Hematopoietic multipotent progenitor cell treated with erythropoietin and hydrocortisone succinate and interleukin-3 and kit ligand, for 17 days (in vitro differentiated cells): ENCODE measurements around the gene RCN2.

Source experiments
- DNase-seq: peaks from one replicate; pipeline ENCODE4 v3.0.0-alpha.2; 2015; ENCODE audit warnings: low spot score

The RCN2 gene

DNA sequence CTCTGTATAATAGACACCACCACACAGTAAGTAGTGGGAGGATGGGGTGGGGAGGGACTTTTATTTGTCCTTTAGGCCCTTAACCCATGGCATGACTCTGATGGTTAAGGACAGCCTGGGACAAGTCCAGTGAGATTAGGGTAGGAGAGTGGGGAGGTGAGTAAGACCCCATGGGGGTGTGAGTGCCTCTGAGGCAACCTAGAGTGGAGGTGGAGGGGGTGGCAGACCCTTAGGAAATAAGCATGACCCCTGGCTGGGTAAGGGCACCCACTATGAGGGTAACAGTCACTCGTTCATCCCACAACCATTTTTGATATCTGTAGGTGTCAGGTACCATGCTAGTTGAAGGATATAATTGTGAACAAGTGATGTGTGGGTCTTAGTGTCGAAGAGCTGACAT lies 42.4 kb downstream of the RCN2 start:
- no peak for DNase-seq

DNA sequence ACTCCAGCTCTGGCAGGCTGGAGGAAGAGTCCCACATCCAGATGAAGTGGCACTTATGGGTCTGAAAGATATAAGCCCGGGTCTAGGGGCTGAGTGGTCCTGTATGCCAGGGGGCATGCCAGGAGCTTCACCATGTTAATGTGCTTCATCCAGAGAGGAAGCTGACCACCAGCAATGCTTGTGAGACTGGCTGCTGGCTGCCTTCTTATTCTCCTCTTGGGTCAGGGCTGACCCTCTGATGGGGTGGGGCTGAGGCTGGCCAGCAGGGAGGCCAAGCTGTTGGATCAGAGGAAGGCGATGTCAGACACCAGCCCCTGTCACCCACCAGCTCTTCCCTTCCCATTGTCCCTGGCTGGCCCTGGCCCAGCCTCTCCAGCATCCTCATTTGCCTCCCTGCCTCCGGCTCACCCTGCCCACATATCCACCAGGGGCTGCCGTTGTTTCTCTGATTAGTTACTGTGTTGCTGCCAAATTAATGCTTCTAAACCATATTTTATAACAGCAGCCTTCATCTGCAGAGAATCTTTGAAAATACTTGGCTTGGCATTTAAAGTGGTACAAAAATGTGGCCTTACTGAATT lies 43.0 kb downstream of the RCN2 start:
- DNase-seq = no peak

DNA sequence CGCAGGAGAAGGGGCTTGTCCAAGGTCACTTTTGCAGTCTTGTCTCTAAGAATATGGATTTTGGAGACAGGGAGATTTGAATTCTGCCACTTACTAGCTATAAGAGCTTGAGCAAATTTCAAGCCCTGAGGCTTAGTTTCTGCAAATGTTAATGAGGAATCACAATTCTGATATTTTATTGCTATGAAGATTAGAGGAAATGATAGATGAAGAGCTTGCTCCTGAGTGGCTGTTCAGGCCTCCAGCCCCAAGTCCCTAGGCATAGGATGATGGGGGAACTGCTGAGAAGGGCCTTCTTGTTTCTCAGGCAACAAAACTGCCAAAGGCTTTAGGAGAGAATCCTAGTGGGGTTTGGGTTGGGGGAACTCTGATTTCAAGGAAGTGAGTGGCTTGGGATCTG lies 44.6 kb downstream of the RCN2 start:
- no peak for DNase-seq

DNA sequence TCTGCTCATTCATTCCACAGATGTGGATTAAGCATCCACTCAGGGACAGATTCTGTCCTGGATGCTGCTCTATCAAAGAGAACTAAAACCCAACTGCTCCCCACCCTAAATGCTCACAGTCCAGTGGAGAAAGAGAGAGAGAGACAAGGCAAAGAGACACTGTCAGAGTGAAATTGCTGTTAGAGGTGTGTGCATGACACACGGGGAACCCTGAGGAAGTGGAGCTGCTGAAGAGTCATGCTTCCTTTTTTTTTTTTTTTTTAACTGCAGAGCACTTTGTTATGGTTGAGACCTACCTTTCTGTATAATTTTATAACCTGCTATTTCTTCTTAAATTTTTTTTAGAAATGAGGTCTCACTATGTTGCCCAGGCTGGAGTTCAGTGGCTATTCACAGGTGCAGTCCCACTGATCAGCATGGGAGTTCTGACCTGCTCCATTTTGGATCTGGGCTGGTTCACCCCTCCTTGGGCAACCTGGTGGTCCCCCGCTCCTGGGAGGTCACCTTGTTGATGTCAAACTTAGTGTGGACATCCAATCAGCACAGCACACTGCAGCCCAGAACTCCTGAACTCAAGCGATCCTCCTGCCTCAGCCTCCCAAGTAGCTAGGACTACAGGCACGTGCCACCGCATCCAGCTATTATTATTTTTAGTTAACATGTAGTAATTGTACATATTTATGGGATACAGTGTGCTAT lies 45.2 kb downstream of the RCN2 start:
- no peak for DNase-seq

DNA sequence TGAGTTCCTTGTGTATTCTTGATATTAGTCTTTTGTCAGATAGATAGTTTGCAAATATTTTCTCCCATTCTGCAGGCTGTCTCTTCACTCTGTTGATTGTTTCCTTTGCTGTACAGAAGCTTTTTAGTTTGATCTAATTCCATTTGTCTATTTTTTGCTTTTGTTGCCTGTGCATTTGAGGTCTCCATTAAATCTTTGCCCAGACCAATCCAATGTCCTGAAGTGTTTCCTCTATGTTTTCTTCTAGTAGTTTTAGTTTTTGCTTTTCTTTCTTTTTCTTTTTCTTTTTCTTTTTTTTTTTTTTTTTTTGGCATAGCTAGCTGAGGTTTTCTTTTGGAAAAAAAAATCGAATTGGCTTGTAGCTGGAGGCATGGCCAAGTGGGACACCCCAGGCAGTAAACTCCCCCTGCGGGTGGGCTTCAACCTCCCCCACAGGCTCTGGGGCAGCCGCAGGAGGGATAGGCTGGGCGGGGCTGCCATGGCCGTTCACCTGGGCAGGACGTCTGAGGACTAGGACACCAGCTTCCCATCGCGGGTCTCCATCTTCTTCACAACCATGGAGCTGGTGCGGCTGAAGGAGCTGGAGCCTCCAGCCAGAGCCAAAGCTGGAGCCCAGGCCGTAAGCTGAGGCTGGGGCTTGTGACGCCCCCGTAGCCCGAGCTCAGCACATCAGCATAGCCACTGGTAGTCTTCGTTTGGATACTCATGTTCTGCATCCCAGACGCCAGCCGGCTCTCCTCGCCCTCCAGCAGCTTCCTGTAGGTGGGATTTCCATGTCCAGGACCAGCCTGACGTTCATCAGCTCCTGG lies 47.2 kb downstream of the RCN2 start:
- no peak for DNase-seq

DNA sequence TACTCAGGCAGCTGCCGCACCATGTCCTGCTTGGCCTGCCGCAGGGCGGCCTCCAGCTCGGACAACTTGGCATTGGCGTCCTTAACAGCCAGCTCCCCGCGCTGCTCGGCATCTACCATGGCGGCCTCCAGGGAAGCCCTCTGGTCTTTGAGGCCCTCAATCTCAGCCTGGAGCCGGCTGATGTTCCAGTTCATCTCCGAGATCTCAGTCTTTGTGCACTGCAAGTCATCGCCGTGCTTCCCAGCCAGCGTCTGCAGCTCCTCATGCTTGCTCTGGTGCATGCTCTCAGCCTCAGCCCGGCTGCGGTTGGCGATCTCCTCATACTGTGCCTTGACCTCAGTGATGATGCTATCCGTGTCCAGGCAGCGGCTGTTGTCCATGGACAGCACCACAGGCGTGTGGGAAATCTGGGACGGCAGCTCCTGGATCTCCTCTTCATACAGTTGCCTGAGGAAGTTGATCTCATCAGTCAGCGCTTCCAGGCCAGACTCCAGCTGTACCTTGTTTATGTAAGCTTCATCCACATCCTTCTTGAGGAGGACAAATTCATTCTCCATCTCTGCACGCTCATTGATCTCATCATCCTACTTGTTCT lies 47.9 kb downstream of the RCN2 start:
- DNase-seq = no peak

DNA sequence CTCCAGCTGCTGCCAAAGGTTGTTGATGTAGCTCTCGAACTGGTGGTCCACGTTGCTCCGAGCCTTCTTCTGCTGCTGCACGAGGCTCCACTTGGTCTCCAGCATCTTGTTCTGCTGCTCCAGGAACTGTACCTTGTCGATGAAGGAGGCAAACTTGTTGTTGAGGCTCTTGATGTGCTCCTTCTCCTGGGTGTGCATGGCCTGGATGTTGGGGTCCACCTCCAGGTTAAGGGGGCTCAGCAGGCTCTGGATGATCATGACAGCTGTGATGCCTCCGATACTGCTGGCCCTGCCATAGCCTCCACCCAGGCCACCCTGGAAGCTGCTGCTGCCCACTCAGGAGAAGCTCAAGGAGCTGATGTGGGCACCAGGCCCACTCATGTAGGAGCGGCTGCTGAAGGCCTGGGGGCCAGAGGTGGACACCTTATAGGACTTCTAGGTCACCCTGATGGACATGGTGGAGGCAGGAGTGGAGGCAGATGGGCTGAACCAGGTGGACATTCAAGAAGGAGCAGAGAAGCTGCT lies 48.5 kb downstream of the RCN2 start:
- no peak for DNase-seq

DNA sequence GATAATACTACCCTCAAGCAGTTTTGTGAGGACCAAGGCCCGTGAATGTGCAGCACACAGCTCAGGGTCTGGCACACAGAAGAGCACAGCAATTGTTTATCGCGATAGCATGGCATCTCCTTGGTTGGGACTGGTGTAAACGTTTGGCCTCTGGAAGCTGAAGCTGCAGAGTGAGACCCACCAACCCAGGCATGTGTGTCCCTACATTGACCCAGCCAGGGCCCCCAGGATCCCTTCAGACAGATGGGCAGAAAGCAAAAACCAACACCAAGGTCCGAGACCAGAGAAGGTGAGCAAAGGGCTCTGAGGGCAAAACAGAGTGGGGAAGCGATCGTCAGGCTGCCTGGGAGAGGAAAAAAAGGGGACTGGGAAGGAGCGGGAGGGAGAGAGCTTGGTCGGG lies 50.8 kb downstream of the RCN2 start:
- no peak for DNase-seq

DNA sequence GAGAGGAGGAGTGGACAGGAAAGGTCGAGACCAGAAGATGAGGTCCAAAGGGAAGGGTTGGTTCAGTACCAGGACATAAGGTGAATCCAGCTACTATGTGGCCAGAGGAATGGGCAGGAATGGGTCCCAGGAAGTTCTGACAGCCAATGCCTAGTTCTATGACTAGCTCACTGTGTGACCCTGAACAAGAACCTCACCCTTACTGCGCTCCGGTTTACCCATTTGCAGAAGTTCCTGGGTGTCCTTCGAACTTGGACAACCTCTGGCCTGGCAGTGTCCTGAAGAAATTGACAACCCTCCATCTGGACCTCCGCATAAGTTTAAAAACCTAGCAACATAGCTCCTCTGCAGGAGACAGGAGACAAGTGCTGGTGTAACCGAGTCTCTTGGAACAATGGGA lies 51.2 kb downstream of the RCN2 start:
- DNase-seq = no peak

DNA sequence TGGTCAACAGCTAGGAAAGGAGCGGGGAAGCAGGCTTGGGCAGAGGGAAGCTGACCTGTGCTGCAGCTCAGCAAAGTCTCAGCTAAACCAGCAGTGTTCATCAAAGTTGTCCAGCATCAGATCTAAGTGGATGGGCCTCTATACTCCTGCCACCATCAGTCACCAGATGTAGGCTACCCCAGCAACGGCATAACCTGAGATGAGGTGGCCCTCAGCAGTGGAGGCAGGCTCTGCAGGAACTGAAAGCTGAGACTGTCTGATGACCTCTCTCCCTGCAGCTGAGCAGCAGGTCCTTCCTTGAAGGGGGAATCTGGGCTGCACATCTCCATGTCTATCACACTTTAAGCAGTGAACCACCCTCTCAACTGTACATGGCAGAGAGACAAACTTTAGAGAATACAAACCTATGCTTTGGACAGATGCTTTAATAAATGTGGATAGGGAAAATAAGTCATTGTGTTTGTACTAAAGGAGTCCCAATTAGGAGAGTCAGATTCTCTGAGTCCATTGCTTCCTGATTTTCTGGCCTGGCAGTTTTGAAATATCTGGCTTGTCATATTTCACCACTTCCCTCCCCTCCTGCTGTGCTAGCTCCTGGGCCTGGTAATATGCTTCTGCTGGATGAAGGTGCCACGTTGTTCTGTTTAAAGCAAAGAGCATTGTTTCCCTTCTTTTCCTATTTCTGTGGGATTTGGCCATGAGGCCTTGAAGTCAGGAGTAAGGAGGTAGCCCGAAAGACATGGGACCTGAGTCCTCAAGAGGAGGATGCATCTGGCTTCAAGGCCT lies 52.2 kb downstream of the RCN2 start:
- no peak for DNase-seq

DNA sequence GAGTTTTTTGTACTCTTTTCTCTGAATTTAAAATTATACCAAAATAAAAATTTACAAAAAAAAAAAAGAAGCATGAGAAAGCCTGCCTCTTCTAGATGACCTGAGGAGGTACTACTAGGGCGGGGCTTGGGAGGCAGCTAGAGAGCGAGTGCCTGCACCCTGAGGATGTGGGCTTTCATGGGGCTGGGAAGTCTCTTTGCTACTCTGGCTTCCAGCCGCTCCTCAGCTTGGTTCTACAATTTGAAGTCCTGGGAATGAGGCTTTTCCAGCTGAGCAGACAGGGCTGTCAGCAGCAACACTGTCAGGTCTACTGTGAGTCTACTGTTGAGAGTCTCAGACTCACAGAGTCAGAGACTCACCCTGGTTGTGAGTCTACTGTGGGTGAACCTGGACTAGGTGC lies 55.2 kb downstream of the RCN2 start:
- DNase-seq = no peak

DNA sequence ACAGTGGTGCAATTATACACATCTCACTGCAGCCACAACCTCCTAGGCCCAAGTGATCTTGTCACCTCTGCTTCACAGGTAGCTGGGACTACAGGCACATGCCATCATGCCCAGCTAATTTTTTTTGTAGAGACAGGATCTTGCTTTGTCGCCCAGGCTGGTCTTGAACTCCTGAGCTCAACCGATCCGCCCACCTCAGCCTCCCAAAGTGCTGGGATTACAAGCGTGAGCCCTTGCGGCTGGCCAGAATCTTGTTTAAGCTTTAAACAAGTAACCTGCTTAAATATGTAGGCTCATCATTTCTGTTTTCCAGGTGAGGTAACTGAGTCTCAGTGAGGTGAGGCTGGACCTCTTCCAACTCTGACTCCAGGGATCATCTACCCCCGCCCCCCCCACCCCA lies 55.7 kb downstream of the RCN2 start:
- no peak for DNase-seq

DNA sequence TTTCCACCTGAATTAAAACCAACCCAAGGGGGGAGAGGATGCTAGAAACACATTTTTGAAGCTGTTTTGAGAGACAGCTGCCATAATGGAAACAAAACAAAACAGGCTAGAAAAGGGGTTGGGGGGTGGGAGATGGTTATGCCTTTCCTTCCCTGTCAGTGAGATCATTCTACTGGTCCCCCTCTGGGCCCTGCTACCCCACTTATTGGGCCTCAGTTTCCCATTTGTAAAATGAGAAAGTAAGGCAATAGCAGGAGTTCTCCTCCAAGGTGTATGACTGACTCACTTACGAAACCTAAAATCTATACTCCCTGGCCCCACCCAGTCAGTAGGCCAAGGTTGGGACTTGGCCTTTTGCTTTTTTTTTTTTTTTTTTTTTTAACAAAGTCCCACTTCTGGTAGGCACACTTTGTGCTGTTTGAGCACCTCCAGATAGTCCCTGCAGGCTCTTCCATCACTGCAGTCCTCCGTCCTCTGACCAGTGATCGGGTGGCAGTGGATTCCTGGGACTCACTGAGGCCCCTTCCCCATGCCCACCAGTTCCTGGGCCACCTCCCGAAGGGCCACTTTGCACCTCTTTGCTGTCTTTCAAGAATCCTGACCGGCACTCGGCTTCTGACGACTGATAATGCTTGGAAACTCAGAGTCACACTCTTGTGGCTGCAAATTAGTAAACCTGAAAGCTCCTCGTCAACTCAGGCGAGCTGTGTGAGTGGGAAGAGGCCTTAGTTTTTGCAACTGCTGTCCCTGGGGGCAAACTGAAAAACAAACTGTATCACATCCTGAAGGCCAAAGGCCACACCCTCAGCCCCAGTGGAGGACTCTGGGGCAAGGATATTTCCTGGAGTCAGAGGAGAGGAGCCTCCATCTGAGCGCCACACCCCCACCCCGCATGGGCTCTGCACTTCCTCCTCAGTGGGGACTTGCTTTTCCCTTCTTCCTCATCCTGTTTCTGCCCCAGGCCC lies 56.6 kb downstream of the RCN2 start:
- DNase-seq = no peak

DNA sequence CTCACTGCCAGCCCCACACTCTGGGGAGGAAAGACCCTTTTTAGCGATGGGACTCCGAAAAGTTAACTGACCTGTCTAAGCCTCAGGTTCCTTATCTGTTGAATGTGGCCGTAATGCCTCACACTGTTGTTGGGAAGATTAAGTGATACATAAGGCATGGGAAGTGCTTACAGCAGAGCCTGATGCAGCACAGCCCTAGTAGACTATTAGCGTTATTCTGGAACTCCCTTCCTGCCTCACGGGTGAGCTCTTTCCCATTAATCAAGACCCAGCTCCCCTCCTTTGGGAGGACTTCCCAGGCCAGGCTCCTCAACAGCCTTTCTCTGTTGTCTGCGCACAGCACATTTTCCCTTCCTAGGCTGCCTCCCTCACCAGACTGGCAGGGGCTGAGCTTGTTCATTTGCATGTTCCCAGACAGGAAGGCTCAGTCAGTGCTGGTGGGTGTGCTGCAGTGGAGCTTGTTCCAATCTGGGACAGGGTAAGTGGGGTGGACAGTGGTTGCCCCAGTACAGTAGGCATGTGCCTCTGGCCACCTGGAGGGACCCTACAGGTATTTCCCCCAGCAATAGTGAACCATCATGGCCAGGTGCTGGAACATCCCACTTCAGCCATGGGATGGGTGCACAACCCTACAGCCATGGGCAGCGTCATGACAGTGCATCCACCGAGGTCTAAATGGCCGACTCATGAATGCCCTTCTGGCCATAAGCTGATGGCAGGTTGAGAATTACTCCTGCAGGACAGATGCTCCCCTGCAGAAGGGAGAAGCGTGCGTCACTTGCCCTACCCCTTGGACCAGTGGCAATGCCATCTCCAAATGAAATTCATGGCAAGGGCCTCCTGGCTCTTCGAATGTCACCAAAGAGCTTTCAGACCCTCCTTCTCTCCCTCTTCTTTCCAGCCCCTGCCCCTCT lies 57.6 kb downstream of the RCN2 start:
- no peak for DNase-seq

DNA sequence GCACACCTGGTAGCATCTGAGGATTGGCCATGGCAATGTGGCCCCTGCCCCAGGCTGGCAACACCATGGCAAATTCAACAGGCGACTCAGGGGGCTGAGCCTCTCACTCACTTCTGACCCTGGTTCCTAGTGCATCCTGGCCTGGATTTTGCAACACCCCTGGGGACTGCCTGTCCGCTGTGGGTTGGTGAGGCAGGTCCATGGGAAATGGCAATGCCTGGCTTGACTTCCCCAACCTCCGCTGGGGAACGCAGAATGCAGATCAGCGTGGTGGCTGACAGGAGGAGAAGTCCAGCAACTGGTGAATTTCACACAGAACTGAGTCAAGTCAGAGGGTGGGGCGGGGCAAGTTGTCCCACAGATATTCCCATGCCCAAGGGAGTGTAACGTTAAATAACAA lies 59.5 kb downstream of the RCN2 start:
- no peak for DNase-seq

DNA sequence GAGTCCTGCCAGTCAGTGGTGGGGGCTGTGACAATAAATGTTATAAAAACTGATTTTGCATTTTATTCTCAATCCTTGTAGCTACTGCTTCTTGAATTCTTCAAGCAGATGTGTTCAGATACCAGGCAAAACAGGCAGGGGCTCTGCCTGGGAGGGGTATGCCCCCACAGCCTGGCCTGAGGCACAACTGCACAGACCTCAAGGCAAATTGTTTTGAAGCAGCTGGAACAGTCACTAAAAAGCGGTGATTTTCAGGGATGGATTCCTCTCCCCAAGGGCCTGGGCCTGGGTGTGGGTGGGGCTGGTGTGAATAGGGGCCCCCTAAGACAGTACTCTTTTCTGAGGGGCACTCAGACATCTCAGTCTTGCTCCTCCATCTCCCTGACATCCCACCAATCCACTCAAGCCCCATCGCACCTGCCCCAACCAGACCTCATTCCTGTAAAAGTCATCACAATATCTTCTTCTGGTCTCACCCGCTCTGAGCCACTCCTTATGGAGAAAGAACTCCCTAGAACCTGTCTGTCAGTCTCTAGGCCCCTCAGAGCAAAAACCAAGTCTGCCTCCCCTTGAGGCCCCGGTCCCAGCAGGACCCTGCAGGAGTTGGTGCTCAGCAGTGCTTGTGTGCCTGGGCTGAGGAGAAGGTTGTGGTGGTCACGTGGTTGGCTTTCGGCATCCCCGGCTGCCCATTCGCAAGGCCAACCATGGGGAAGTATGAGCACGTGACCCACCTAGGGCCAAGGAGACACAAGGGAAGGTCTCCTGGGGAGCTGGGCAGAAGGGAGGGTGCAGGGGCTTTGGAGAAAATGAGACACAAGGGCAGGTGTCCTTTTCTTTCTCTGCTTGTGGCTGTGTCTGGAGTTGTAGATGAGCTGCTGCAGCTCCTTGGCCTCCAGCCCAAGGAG lies 60.4 kb downstream of the RCN2 start:
- DNase-seq = no peak

DNA sequence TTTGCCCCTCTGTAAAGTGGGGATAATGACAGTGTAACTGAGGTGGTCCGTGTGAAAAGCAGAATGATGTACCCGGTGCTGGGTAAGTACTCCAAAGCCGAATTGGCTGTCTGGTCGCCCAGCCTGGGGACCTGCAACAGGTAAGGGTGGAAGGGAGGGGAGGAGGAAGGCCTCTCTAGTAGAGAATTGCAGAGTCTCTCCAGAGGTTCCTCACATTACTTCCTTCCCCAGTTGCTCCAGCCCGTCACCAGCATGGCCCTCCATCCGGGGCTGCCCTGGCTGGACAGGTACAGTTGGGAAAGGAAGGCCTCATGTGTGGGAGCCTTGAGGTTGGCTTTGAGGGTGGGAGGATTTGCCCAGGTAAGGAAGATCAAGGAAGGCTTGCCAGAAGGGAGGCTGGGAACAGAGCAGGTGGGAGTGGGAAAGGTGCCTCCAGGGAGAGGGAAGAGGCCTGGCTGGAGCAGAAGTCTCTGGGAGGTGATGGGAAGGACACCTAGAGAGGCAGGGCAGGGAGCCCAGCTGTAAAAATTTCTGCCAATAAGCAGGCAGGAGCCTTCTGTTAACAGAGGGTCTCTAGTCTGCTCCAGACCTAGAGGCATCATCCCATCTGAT lies 61.7 kb downstream of the RCN2 start:
- no peak for DNase-seq

DNA sequence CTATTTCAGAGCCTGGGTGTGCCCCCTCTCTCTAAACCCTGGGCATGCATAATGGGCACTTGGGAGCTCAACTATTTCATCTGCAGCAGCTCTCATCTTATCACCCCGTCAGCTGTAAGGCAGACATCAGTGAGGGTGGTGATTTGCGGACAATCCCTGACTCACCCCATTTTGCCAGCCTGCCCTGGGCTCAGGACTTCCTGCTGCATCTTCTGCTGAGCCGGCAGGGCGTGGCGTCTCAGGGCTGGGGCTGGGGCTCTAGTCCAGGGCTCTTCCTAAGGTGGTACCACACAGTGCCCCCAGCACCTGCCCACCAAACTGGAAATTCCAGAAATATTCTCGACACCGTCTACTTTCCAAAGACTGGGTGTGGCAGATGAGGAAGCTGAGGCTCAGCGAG lies 62.5 kb downstream of the RCN2 start:
- DNase-seq = no peak
